CD4-positive, alpha-beta T cell (primary cell): ENCODE data around the gene LEKR1. TPM values are rescaled to one million over a fixed set of nuclear protein-coding genes. Genes with fewer than 3 reads are reported as not detected.

Experiments used
- ATAC-seq: fragments of 200-7000 bp; cut with Tn5 transposase; one replicate; pipeline ENCODE4 v1.10.0; 2022; ENCODE audit warnings: mild to moderate bottlenecking; ENCODE audit not compliant: poor library complexity
- CTCF ChIA-PET: fragments of 350-600 bp; sonication (Branson Sonifier 250); formaldehyde crosslinking; loops from one replicate; lab custom pipeline; 2021; ENCODE audit warnings: antibody characterized with exemption, inconsistent platforms; lab: Charles Lee
- POLR2A ChIA-PET: fragments of 350-600 bp; sonication (Branson Sonifier 250); formaldehyde crosslinking; loops from one replicate; lab custom pipeline; 2021; ENCODE audit warnings: antibody characterized with exemption, inconsistent platforms; lab: Charles Lee
- DNase-seq, 14 experiments: peaks; one replicate each; pipeline ENCODE4 v3.0.0-alpha.2; 2013 to 2020; ENCODE audit warnings: mixed read lengths in 2 of 14
- H3K27ac ChIP-seq, 2 donors: one replicate each; pipeline versions ENCODE4 v1.5.1 to v1.7.0; 2013; ENCODE audit warnings: low read length in 2 of 2, low read depth in 1 of 2, mild to moderate bottlenecking in 1 of 2
- H3K27me3 ChIP-seq, 2 experiments: 1 replicate in 1 of 2; 2 replicates in 1 of 2; pipeline versions ENCODE4 v1.6.1 to v1.7.0; 2013; ENCODE audit warnings: low read length in 2 of 2, control low read depth in 1 of 2, mild to moderate bottlenecking in 1 of 2, moderate library complexity in 1 of 2; ENCODE audit not compliant: insufficient read depth in 2 of 2, control insufficient read depth in 1 of 2
- H3K36me3 ChIP-seq: one replicate; pipeline ENCODE4 v1.6.1; 2013; ENCODE audit warnings: low read length, control low read depth; ENCODE audit not compliant: insufficient read depth
- H3K4me1 ChIP-seq: one replicate; pipeline ENCODE4 v1.6.1; 2013; ENCODE audit warnings: low read length, control low read depth; ENCODE audit not compliant: insufficient read depth
- H3K4me3 ChIP-seq: one replicate; pipeline ENCODE4 v1.5.1; 2013; ENCODE audit warnings: mild to moderate bottlenecking, low read length, moderate library complexity
- H3K9me3 ChIP-seq, 2 experiments: 1 replicate in 1 of 2; 2 replicates in 1 of 2; pipeline versions ENCODE4 v1.6.1 to v1.7.0; 2013; ENCODE audit warnings: low read length in 2 of 2, mild to moderate bottlenecking in 2 of 2, control low read depth in 1 of 2, moderate library complexity in 1 of 2; ENCODE audit not compliant: control insufficient read depth in 1 of 2, insufficient read depth in 1 of 2
- H3K27ac Mint-ChIP-seq: one replicate; pipeline ENCODE4 v1.8.0; 2020; ENCODE audit warnings: mixed read lengths
- H3K27me3 Mint-ChIP-seq: one replicate; pipeline ENCODE4 v1.8.0; 2021; ENCODE audit warnings: mixed read lengths
- H3K36me3 Mint-ChIP-seq: one replicate; pipeline ENCODE4 v1.8.0; 2021; ENCODE audit warnings: low read depth, mixed read lengths
- H3K4me1 Mint-ChIP-seq: one replicate; pipeline ENCODE4 v1.8.0; 2021; ENCODE audit warnings: low read depth, mixed read lengths
- H3K4me3 Mint-ChIP-seq: one replicate; pipeline ENCODE4 v1.8.0; 2020; ENCODE audit warnings: mild to moderate bottlenecking, mixed read lengths
- H3K9me3 Mint-ChIP-seq: one replicate; pipeline ENCODE4 v1.8.0; 2020; ENCODE audit warnings: mixed read lengths
- intact Hi-C, 2 experiments: fragments of 100-400 bp; cut with DNase I in 1 of 2; cut with micrococcal nuclease in 1 of 2; formaldehyde crosslinking; loops; one replicate each; pipeline versions ENCODE4 v1.15.1 to v1.9.0; 2023 to 2025; cut with DNase I, micrococcal nuclease
- total RNA-seq, 174 experiments: library from RNA in 2 of 174; stranded (reverse) in 2 of 174; gene quantifications; one replicate each; pipeline ENCODE4 v1.2.3 and lab custom pipeline; 2021 to 2026
- TF ChIP-seq, protein P1 (sequence below): fragments of 200-600 bp; IDR thresholded peaks from one replicate; pipeline ENCODE4 v1.8.0; 2022; ENCODE audit warnings: antibody characterized with exemption, mild to moderate bottlenecking

The LEKR1 gene
- total RNA-seq, 2 experiments from 2014 or later, result 0.77 to 1.0 TPM

- TF ChIP-seq, protein P1, sequence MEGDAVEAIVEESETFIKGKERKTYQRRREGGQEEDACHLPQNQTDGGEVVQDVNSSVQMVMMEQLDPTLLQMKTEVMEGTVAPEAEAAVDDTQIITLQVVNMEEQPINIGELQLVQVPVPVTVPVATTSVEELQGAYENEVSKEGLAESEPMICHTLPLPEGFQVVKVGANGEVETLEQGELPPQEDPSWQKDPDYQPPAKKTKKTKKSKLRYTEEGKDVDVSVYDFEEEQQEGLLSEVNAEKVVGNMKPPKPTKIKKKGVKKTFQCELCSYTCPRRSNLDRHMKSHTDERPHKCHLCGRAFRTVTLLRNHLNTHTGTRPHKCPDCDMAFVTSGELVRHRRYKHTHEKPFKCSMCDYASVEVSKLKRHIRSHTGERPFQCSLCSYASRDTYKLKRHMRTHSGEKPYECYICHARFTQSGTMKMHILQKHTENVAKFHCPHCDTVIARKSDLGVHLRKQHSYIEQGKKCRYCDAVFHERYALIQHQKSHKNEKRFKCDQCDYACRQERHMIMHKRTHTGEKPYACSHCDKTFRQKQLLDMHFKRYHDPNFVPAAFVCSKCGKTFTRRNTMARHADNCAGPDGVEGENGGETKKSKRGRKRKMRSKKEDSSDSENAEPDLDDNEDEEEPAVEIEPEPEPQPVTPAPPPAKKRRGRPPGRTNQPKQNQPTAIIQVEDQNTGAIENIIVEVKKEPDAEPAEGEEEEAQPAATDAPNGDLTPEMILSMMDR, result no peak
- Mint-ChIP-seq H3K9me3 (no peaks in the 10 kb centered on the region), H3K4me1 (no peaks in the 10 kb centered on the region), H3K27ac (no peak overlapping the region), H3K4me3 (no peak overlapping the region), H3K27me3 (no peaks in the 10 kb centered on the region), H3K36me3 (no peaks in the 10 kb centered on the region)
- Histone ChIP-seq H3K27me3 (no peaks in the 10 kb centered on the region), H3K9me3 (no peaks in the 10 kb centered on the region), H3K36me3 (no peaks in the 10 kb centered on the region), H3K4me1 (no peaks in the 10 kb centered on the region), H3K27ac (no peak overlapping the region), H3K4me3 (no peak overlapping the region)
- POLR2A ChIA-PET, result interaction anchor here (0.6 kb wide), 1 partner anchor 8 kb away, joined by 3 read pairs; no protein-coding TSS in a partner anchor
- CTCF ChIA-PET, result interaction anchor here (1.1 kb wide), 1 partner anchor 300 kb away, joined by 3 read pairs; no protein-coding TSS in a partner anchor
- ATAC-seq (no peak), DNase-seq (no peak)
- intact Hi-C loops, result no loop called here
Measured at GRCh38 chr3:156837115-156837514, 11.0 kb downstream of the LEKR1 start.

GRCh38 chr3:156838035-156838434 is 11.9 kb downstream of the LEKR1 start:
- Mint-ChIP-seq H3K4me1 (no peaks in the 10 kb centered on the region), H3K27me3 (no peaks in the 10 kb centered on the region), H3K4me3 (no peak overlapping the region), H3K27ac (no peak overlapping the region), H3K9me3 (no peaks in the 10 kb centered on the region), H3K36me3 (no peaks in the 10 kb centered on the region)
- ATAC-seq (no peak), DNase-seq (no peak)
- no peaks in the 10 kb centered on the region for H3K4me1 ChIP-seq
- ChIA-PET POLR2A (no interaction called here), CTCF (no interaction called here)
- no peaks in the 10 kb centered on the region for H3K9me3 ChIP-seq
- H3K27me3 ChIP-seq, result no peaks in the 10 kb centered on the region
- TF ChIP-seq, protein P1, result no peak
- no peak overlapping the region for H3K27ac ChIP-seq
- intact Hi-C loops, result no loop called here
- H3K4me3 ChIP-seq, result no peak overlapping the region
- no peaks in the 10 kb centered on the region for H3K36me3 ChIP-seq

- no peak for DNase-seq
- Histone ChIP-seq H3K4me3 (no peak overlapping the region), H3K9me3 (no peaks in the 10 kb centered on the region), H3K4me1 (no peaks in the 10 kb centered on the region), H3K27me3 (no peaks in the 10 kb centered on the region), H3K27ac (no peak overlapping the region), H3K36me3 (no peaks in the 10 kb centered on the region)
- Mint-ChIP-seq H3K9me3 (no peaks in the 10 kb centered on the region), H3K27ac (no peak overlapping the region), H3K4me1 (no peaks in the 10 kb centered on the region), H3K4me3 (no peak overlapping the region), H3K27me3 (no peaks in the 10 kb centered on the region), H3K36me3 (no peaks in the 10 kb centered on the region)
- intact Hi-C loops, result no loop called here
- ChIA-PET CTCF (no interaction called here), POLR2A (interaction anchor here (0.8 kb wide), 1 partner anchor 9 kb away, joined by 3 read pairs; no protein-coding TSS in a partner anchor)
- ATAC-seq, result no peak
- TF ChIP-seq, protein P1, result no peak
Measured at GRCh38 chr3:156840826-156841689, 14.9 kb downstream of the LEKR1 start.
